Transverse colon (tissue), 4 donors: ENCODE data around the gene MPHOSPH9. TPM values are rescaled to one million over a fixed set of nuclear protein-coding genes. Genes with fewer than 3 reads are reported as not detected.

ENCODE experiments used
- DNase-seq: peaks from one replicate; pipeline ENCODE4 v3.0.0-alpha.2; 2019
- H3K27ac ChIP-seq, 4 donors: fragments of 200-600 bp; sonication (generic); 2 replicates each; pipeline ENCODE4 v1.5.1; 2016 to 2018; ENCODE audit warnings: inconsistent platforms in 4 of 4
- H3K27me3 ChIP-seq: fragments of 200-600 bp; sonication (generic); 2 replicates; pipeline ENCODE4 v1.5.1; 2017; ENCODE audit warnings: inconsistent platforms
- H3K36me3 ChIP-seq, 4 donors: fragments of 200-600 bp; sonication (generic); 2 replicates each; pipeline ENCODE4 v1.5.1; 2017 to 2019; ENCODE audit warnings: inconsistent platforms in 4 of 4
- H3K4me1 ChIP-seq, 4 donors: fragments of 200-600 bp; sonication (generic); 2 replicates each; pipeline ENCODE4 v1.5.1; 2017 to 2020; ENCODE audit warnings: inconsistent platforms in 4 of 4
- H3K4me3 ChIP-seq, 4 donors: fragments of 200-600 bp; sonication (generic); 1 replicate in 1 of 4; 2 replicates in 3 of 4; pipeline versions ENCODE4 v1.5.1 to v1.6.1; 2017 to 2019; ENCODE audit warnings: inconsistent platforms in 4 of 4
- H3K9me3 ChIP-seq, 2 donors: fragments of 200-600 bp; sonication (generic); 2 replicates each; pipeline ENCODE4 v1.5.1; 2017 to 2019; ENCODE audit warnings: inconsistent platforms in 2 of 2
- CTCF ChIP-seq, 5 experiments: fragments of 200-600 bp in 3 of 5; fragments of 450-650 bp in 2 of 5; sonication (generic) in 3 of 5; IDR thresholded peaks; 1 replicate in 2 of 5; 2 replicates in 3 of 5; pipeline ENCODE4 v1.5.1; 2016 to 2017; ENCODE audit warnings: antibody characterized with exemption in 5 of 5, inconsistent platforms in 3 of 5, mild to moderate bottlenecking in 2 of 5, moderate library complexity in 1 of 5
- EP300 ChIP-seq: sonication (generic); formaldehyde crosslinking; IDR thresholded peaks from one replicate; pipeline ENCODE4 v1.6.1; 2017; ENCODE audit warnings: antibody characterized with exemption, low read depth
- POLR2A ChIP-seq: fragments of 450-650 bp; IDR thresholded peaks from one replicate; pipeline ENCODE4 v1.6.1; 2016; ENCODE audit warnings: antibody characterized with exemption, mild to moderate bottlenecking, moderate library complexity
- POLR2AphosphoS5 ChIP-seq, 3 donors: sonication (generic); formaldehyde crosslinking; IDR thresholded peaks; one replicate each; pipeline ENCODE4 v1.6.1; 2016; ENCODE audit warnings: antibody characterized with exemption in 3 of 3
- WGBS, 2 donors: methylation state at CpG; one replicate each; pipeline ENCODE4 v1.1.5; 2018; ENCODE audit warnings: low coverage in 1 of 2; 5-methylcytosine and 5-hydroxymethylcytosine counted together
- in situ Hi-C, 4 donors: fragments of 200-750 bp; cut with MboI; loops; one replicate each; pipeline versions ENCODE4 v1.15.0 to v1.15.1; 2017; ENCODE audit warnings: low sequenced_read_pairs in 3 of 4, low pct_ligation_motif_present in 1 of 4, low pct_unique_long_range_greater_than_20kb in 1 of 4
- intact Hi-C: fragments of 100-400 bp; cut with DNase I; formaldehyde crosslinking; loops from one replicate; pipeline ENCODE4 v1.15.1; 2023; ENCODE audit warnings: low total_unique reads
- total RNA-seq, 4 donors: library from RNA; depleted of rRNA; stranded (reverse); fragments of >200 nt; gene quantifications; one replicate each; pipeline ENCODE4 v1.1.0, GENCODE V29; 2016

Gene MPHOSPH9
- total RNA-seq, 4 donors from 2014 or later, result 15.6 to 90.9 (median 40.7) TPM

GRCh38 chr12:123164222-123164621 is 68.7 kb downstream of the MPHOSPH9 start:
- no peak for DNase-seq
- H3K36me3 ChIP-seq, result peaks cover 0 to 12% (median 0%) of the 10 kb centered on the region in 4 donors
- no peaks in the 10 kb centered on the region for H3K27me3 ChIP-seq
- no peaks in the 10 kb centered on the region for H3K4me1 ChIP-seq
- no peak overlapping the region for H3K27ac ChIP-seq
- no peak overlapping the region for H3K4me3 ChIP-seq
- in situ Hi-C loops, result no loop called here
- no peaks in the 10 kb centered on the region for H3K9me3 ChIP-seq
- intact Hi-C loops, result no loop called here
- 81 to 83% methylated on average over 3 of the region's 3 CpGs for WGBS, 2 donors
- no peak for TF ChIP-seq EP300
- TF ChIP-seq CTCF (IDR thresholded peaks at IDR 0.05), result no peak
- TF ChIP-seq POLR2A, result no peak
- no peak for TF ChIP-seq POLR2AphosphoS5 (IDR thresholded peaks at IDR 0.05)

GRCh38 chr12:123163227-123163626 is 69.7 kb downstream of the MPHOSPH9 start:
- Histone ChIP-seq H3K27ac (no peak overlapping the region), H3K4me3 (no peak overlapping the region), H3K9me3 (no peaks in the 10 kb centered on the region), H3K4me1 (no peaks in the 10 kb centered on the region), H3K27me3 (no peaks in the 10 kb centered on the region), H3K36me3 (peaks cover 0 to 12% (median 0%) of the 10 kb centered on the region in 4 donors)
- no peak for DNase-seq
- intact Hi-C loops (no loop called here), in situ Hi-C loops (no loop called here)
- WGBS, 2 donors, result 44 to 50% methylated on average over 3 of the region's 3 CpGs
- TF ChIP-seq EP300, result no peak
- no peak for TF ChIP-seq POLR2AphosphoS5 (IDR thresholded peaks at IDR 0.05)
- TF ChIP-seq POLR2A, result no peak
- TF ChIP-seq CTCF (IDR thresholded peaks at IDR 0.05), result no peak

- intact Hi-C loops (no loop called here), in situ Hi-C loops (no loop called here)
- WGBS, 2 donors, result 75 to 76% methylated on average over 11 of the region's 11 CpGs
- Histone ChIP-seq H3K4me1 (no peaks in the 10 kb centered on the region), H3K9me3 (no peaks in the 10 kb centered on the region), H3K4me3 (no peak overlapping the region), H3K36me3 (peaks cover 0 to 12% (median 0%) of the 10 kb centered on the region in 4 donors), H3K27me3 (no peaks in the 10 kb centered on the region), H3K27ac (no peak overlapping the region)
- no peak for DNase-seq
- TF ChIP-seq POLR2AphosphoS5 (IDR thresholded peaks at IDR 0.05) (no peak), EP300 (no peak), POLR2A (no peak)
Measured at GRCh38 chr12:123160801-123161487, 72.0 kb downstream of the MPHOSPH9 start.

- intact Hi-C loops, result no loop called here
- in situ Hi-C loops, result no loop called here
- no peak for DNase-seq
- no peak overlapping the region for H3K27ac ChIP-seq
- H3K4me1 ChIP-seq, result peaks cover 1 to 28% (median 17%) of the 10 kb centered on the region in 4 donors
- no peak overlapping the region for H3K4me3 ChIP-seq
- no peaks in the 10 kb centered on the region for H3K27me3 ChIP-seq
- no peaks in the 10 kb centered on the region for H3K9me3 ChIP-seq
- TF ChIP-seq POLR2AphosphoS5 (IDR thresholded peaks at IDR 0.05) (no peak), CTCF (IDR thresholded peaks at IDR 0.05) (no peak), POLR2A (no peak), EP300 (no peak)
- H3K36me3 ChIP-seq, result no peaks in the 10 kb centered on the region
- WGBS, 2 donors, result 38 to 69% methylated on average over 1 to 2 of the region's 2 CpGs
Measured at GRCh38 chr12:123153906-123154305, 79.0 kb downstream of the MPHOSPH9 start.

- Histone ChIP-seq H3K9me3 (no peaks in the 10 kb centered on the region), H3K27ac (peak overlapping the region in 1 of 4 donors; percentile 83), H3K4me1 (peaks cover 5 to 29% (median 21%) of the 10 kb centered on the region in 4 donors), H3K36me3 (no peaks in the 10 kb centered on the region), H3K4me3 (no peak overlapping the region), H3K27me3 (no peaks in the 10 kb centered on the region)
- intact Hi-C loops (no loop called here), in situ Hi-C loops (no loop called here)
- TF ChIP-seq POLR2A (no peak), CTCF (IDR thresholded peaks at IDR 0.05) (no peak), EP300 (no peak), POLR2AphosphoS5 (IDR thresholded peaks at IDR 0.05) (no peak)
- DNase-seq, result no peak
- WGBS, 2 donors, result 66 to 75% methylated on average over 3 of the region's 3 CpGs
Measured at GRCh38 chr12:123152833-123153232, 80.1 kb downstream of the MPHOSPH9 start.
